Type B pancreatic cell (in vitro differentiated cells): Measurements from ENCODE around the gene MOCOS. TPM values are rescaled to one million over a fixed set of nuclear protein-coding genes. Genes with fewer than 3 reads are reported as not detected.

Experiments used
- DNase-seq: peaks from one replicate; pipeline ENCODE4 v3.0.0; 2021; ENCODE audit warnings: mixed read lengths; ENCODE audit not compliant: unreplicated experiment; ENCODE audit errors: extremely low spot score
- H3K27ac Mint-ChIP-seq: 2 replicates; pipeline ENCODE4 v1.8.0; 2021; ENCODE audit warnings: mild to moderate bottlenecking, mixed read lengths
- H3K27me3 Mint-ChIP-seq: 2 replicates; pipeline ENCODE4 v1.8.0; 2021; ENCODE audit warnings: mixed read lengths
- H3K36me3 Mint-ChIP-seq: 2 replicates; pipeline ENCODE4 v1.8.0; 2021; ENCODE audit warnings: mixed read lengths
- H3K4me1 Mint-ChIP-seq: one replicate; pipeline ENCODE4 v1.8.0; 2021; ENCODE audit warnings: mixed read lengths; ENCODE audit not compliant: unreplicated experiment
- H3K4me3 Mint-ChIP-seq: 2 replicates; pipeline ENCODE4 v1.8.0; 2021; ENCODE audit warnings: mild to moderate bottlenecking, mixed read lengths
- H3K9me3 Mint-ChIP-seq: 2 replicates; pipeline ENCODE4 v1.8.0; 2021; ENCODE audit warnings: mixed read lengths
- CTCF ChIP-seq: fragments of 200-600 bp; sonication (generic); conservative IDR thresholded peaks from 2 replicates; pipeline ENCODE4 v1.5.0; 2021; ENCODE audit warnings: antibody characterized with exemption, mild to moderate bottlenecking
- total RNA-seq: library from RNA; stranded (reverse); gene quantifications from 2 replicates; pipeline ENCODE4 v1.2.1, GENCODE V29; 2021; ENCODE audit warnings: low replicate concordance

Gene MOCOS
- total RNA-seq, 1 donor from 2014 or later = 2.4 TPM

- peaks cover 9% of the 10 kb centered on the region for H3K4me1 Mint-ChIP-seq
- no peak for DNase-seq
- no peaks in the 10 kb centered on the region for H3K36me3 Mint-ChIP-seq
- no peak for TF ChIP-seq CTCF
- H3K27ac Mint-ChIP-seq = no peak overlapping the region
- no peaks in the 10 kb centered on the region for H3K9me3 Mint-ChIP-seq
- H3K4me3 Mint-ChIP-seq = no peak overlapping the region
- peaks cover 29% of the 10 kb centered on the region for H3K27me3 Mint-ChIP-seq
Observed at GRCh38 chr18:36307513-36307912, 120.2 kb downstream of the MOCOS start.

GRCh38 chr18:36308711-36309435 is 121.6 kb downstream of the MOCOS start:
- H3K4me3 Mint-ChIP-seq = no peak overlapping the region
- no peaks in the 10 kb centered on the region for H3K9me3 Mint-ChIP-seq
- H3K36me3 Mint-ChIP-seq = no peaks in the 10 kb centered on the region
- DNase-seq = no peak
- peaks cover 18% of the 10 kb centered on the region for H3K27me3 Mint-ChIP-seq
- no peak overlapping the region for H3K27ac Mint-ChIP-seq
- no peak for TF ChIP-seq CTCF
- peaks cover 9% of the 10 kb centered on the region for H3K4me1 Mint-ChIP-seq

GRCh38 chr18:36309436-36310391 is 122.4 kb downstream of the MOCOS start:
- Mint-ChIP-seq H3K4me3 (no peak overlapping the region), H3K4me1 (peaks cover 9% of the 10 kb centered on the region), H3K36me3 (no peaks in the 10 kb centered on the region)

GRCh38 chr18:36311026-36311570 is 123.8 kb downstream of the MOCOS start:
- peaks cover 6% of the 10 kb centered on the region for H3K27me3 Mint-ChIP-seq
- no peaks in the 10 kb centered on the region for H3K36me3 Mint-ChIP-seq
- H3K4me3 Mint-ChIP-seq = no peak overlapping the region
- peaks cover 9% of the 10 kb centered on the region for H3K4me1 Mint-ChIP-seq
- no peak for DNase-seq
- no peak for TF ChIP-seq CTCF
- H3K27ac Mint-ChIP-seq = no peak overlapping the region
- no peaks in the 10 kb centered on the region for H3K9me3 Mint-ChIP-seq

More at GRCh38 chr18:36309436-36310391, 122.4 kb downstream of the MOCOS start:
- Mint-ChIP-seq H3K27ac (no peak overlapping the region), H3K9me3 (no peaks in the 10 kb centered on the region), H3K27me3 (peaks cover 17% of the 10 kb centered on the region)
- TF ChIP-seq CTCF = no peak
- peak; percentile 43 for DNase-seq

GRCh38 chr18:36312806-36313395 is 125.6 kb downstream of the MOCOS start:
- Mint-ChIP-seq H3K4me3 (no peak overlapping the region), H3K27ac (no peak overlapping the region), H3K9me3 (no peaks in the 10 kb centered on the region), H3K36me3 (no peaks in the 10 kb centered on the region), H3K27me3 (no peaks in the 10 kb centered on the region), H3K4me1 (peaks cover 9% of the 10 kb centered on the region)
- TF ChIP-seq CTCF = no peak
- peak; percentile 25 for DNase-seq
